PC-9 (cell line): ENCODE data around the gene SUCO. TPM values are rescaled to one million over a fixed set of nuclear protein-coding genes. Genes with fewer than 3 reads are reported as not detected.

ENCODE experiments used
- BruUV-seq: library from RNA; stranded (reverse); fragments of 400-500 nt; replicated peaks from 2 replicates; lab custom pipeline; 2021; lab: Mats Ljungman, UMichigan
- CTCF ChIA-PET: fragments of 300-600 bp; sonication (Branson Sonifier 250); formaldehyde crosslinking; loops from one replicate; lab custom pipeline; 2022; ENCODE audit warnings: antibody characterized with exemption; lab: Charles Lee
- POLR2A ChIA-PET: fragments of 300-600 bp; sonication (Branson Sonifier 250); formaldehyde crosslinking; loops from one replicate; lab custom pipeline; 2022; ENCODE audit warnings: antibody characterized with exemption; ENCODE audit not compliant: unreplicated experiment; lab: Charles Lee
- DNase-seq, 2 experiments: peaks; one replicate each; pipeline versions ENCODE4 v3.0.0 to v3.0.0-alpha.2; 2015 to 2022; ENCODE audit warnings: mixed read lengths in 1 of 2
- H2AFZ ChIP-seq: fragments of 200-600 bp; sonication (generic); 2 replicates; pipeline ENCODE4 v1.8.1; 2017; ENCODE audit warnings: antibody characterized with exemption
- H3F3A ChIP-seq: fragments of 200-600 bp; sonication (generic); 2 replicates; pipeline ENCODE4 v1.8.1; 2017; ENCODE audit warnings: antibody characterized with exemption, mild to moderate bottlenecking, low read depth; ENCODE audit not compliant: insufficient read depth
- H3K27ac ChIP-seq: fragments of 200-600 bp; sonication (generic); 2 replicates; pipeline ENCODE4 v1.6.1; 2016; ENCODE audit warnings: mixed run types
- H3K27me3 ChIP-seq: fragments of 200-600 bp; sonication (generic); 2 replicates; pipeline ENCODE4 v1.6.1; 2016; ENCODE audit warnings: low read depth, mixed run types; ENCODE audit not compliant: insufficient read depth
- H3K36me3 ChIP-seq: fragments of 200-600 bp; sonication (generic); 2 replicates; pipeline ENCODE4 v1.6.1; 2016; ENCODE audit warnings: low read depth, mixed run types
- H3K4me1 ChIP-seq: fragments of 200-600 bp; sonication (generic); replicated peaks from 2 replicates; pipeline ENCODE4 v1.6.1; 2016; ENCODE audit warnings: mixed run types; ENCODE audit not compliant: insufficient read depth
- H3K4me2 ChIP-seq: fragments of 200-600 bp; sonication (generic); 2 replicates; pipeline ENCODE4 v1.6.1; 2017; ENCODE audit warnings: mixed run types
- H3K4me3 ChIP-seq: fragments of 200-600 bp; sonication (generic); 2 replicates; pipeline ENCODE4 v1.6.1; 2016; ENCODE audit warnings: mixed run types
- H3K79me2 ChIP-seq: fragments of 200-600 bp; sonication (generic); 2 replicates; pipeline ENCODE4 v1.6.1; 2017; ENCODE audit warnings: low read depth, mixed run types
- H3K9me2 ChIP-seq: fragments of 200-600 bp; sonication (generic); 2 replicates; pipeline ENCODE4 v1.8.1; 2017; ENCODE audit warnings: mild to moderate bottlenecking; ENCODE audit not compliant: insufficient read depth
- H3K9me3 ChIP-seq: fragments of 200-600 bp; sonication (generic); 2 replicates; pipeline ENCODE4 v1.8.1; 2016; ENCODE audit warnings: low read depth; ENCODE audit not compliant: insufficient read depth
- H4K20me1 ChIP-seq: fragments of 200-600 bp; sonication (generic); 2 replicates; pipeline ENCODE4 v1.8.1; 2017; ENCODE audit not compliant: insufficient read depth
- EZH2 ChIP-seq: fragments of 200-600 bp; sonication (generic); IDR thresholded peaks from 2 replicates; pipeline ENCODE4 v1.8.0; 2017; ENCODE audit warnings: antibody characterized with exemption, low read depth
- intact Hi-C: fragments of 100-400 bp; cut with micrococcal nuclease; formaldehyde crosslinking; loops from one replicate; pipeline ENCODE4 v1.10.0; 2022; ENCODE audit not compliant: unreplicated experiment
- total RNA-seq: library from RNA; stranded (reverse); gene quantifications from 2 replicates; pipeline ENCODE4 v1.2.3, GENCODE V29; 2021
- TF ChIP-seq, protein P1 (sequence below): fragments of 200-600 bp; sonication (generic); conservative IDR thresholded peaks from 2 replicates; pipeline ENCODE4 v1.6.1; 2017; ENCODE audit warnings: mixed run types, antibody characterized with exemption, mild to moderate bottlenecking, moderate library complexity

Gene SUCO
- total RNA-seq, 1 experiment from 2014 or later = 34.0 TPM

GRCh38 chr1:172612478-172612877 lies 79.5 kb downstream of the SUCO start:
- Histone ChIP-seq H3K36me3 (peaks cover 12% of the 10 kb centered on the region), H2AFZ (no peak overlapping the region), H3K9me2 (no peaks in the 10 kb centered on the region), H3K27ac (no peak overlapping the region), H3K4me3 (no peak overlapping the region), H3K27me3 (no peaks in the 10 kb centered on the region), H3K79me2 (no peaks in the 10 kb centered on the region), H3K9me3 (peaks cover 11% of the 10 kb centered on the region; the same call in 1 of the 2 replicates), H3F3A (peaks cover 3% of the 10 kb centered on the region; the same call in 1 of the 2 replicates), H3K4me2 (no peak overlapping the region), H4K20me1 (no peaks in the 10 kb centered on the region), H3K4me1 (no peaks in the 10 kb centered on the region)
- TF ChIP-seq EZH2 = no peak
- TF ChIP-seq, protein P1, sequence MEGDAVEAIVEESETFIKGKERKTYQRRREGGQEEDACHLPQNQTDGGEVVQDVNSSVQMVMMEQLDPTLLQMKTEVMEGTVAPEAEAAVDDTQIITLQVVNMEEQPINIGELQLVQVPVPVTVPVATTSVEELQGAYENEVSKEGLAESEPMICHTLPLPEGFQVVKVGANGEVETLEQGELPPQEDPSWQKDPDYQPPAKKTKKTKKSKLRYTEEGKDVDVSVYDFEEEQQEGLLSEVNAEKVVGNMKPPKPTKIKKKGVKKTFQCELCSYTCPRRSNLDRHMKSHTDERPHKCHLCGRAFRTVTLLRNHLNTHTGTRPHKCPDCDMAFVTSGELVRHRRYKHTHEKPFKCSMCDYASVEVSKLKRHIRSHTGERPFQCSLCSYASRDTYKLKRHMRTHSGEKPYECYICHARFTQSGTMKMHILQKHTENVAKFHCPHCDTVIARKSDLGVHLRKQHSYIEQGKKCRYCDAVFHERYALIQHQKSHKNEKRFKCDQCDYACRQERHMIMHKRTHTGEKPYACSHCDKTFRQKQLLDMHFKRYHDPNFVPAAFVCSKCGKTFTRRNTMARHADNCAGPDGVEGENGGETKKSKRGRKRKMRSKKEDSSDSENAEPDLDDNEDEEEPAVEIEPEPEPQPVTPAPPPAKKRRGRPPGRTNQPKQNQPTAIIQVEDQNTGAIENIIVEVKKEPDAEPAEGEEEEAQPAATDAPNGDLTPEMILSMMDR = no peak
- ChIA-PET CTCF (no interaction called here), POLR2A (no interaction called here)
- no TSS peak for BruUV-seq
- DNase-seq = no peak
- intact Hi-C loops = no loop called here

DNA sequence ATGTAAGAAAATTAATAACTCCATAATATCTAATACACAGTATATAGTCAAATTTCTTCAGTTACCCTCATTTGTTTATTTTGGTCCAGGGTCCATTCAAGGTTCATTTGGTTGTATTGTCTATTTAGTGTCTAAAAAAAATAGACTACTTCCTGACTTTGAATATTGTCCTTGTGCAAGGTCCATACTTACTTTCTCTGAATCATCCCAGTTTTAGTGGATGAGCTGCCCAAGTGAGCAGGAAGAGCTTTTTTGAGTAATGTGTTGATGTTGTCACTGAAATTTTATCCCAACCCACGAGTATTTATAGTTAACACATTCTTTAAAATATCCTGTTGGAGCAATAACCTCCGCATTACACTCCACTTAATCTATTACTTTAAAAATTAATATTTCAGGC lies 80.3 kb downstream of the SUCO start:
- Histone ChIP-seq H4K20me1 (no peaks in the 10 kb centered on the region), H3F3A (peaks cover 3% of the 10 kb centered on the region; the same call in 1 of the 2 replicates), H3K27me3 (no peaks in the 10 kb centered on the region), H2AFZ (no peak overlapping the region), H3K4me3 (no peak overlapping the region), H3K9me3 (peaks cover 13% of the 10 kb centered on the region; the same call in 1 of the 2 replicates), H3K4me1 (no peaks in the 10 kb centered on the region), H3K36me3 (peaks cover 12% of the 10 kb centered on the region), H3K4me2 (no peak overlapping the region), H3K27ac (no peak overlapping the region), H3K79me2 (no peaks in the 10 kb centered on the region), H3K9me2 (no peaks in the 10 kb centered on the region)
- DNase-seq = no peak
- BruUV-seq = no TSS peak
- CTCF ChIA-PET = no interaction called here
- POLR2A ChIA-PET = no interaction called here
- TF ChIP-seq, protein P1 = no peak
- TF ChIP-seq EZH2 = no peak
- intact Hi-C loops = no loop called here

DNA sequence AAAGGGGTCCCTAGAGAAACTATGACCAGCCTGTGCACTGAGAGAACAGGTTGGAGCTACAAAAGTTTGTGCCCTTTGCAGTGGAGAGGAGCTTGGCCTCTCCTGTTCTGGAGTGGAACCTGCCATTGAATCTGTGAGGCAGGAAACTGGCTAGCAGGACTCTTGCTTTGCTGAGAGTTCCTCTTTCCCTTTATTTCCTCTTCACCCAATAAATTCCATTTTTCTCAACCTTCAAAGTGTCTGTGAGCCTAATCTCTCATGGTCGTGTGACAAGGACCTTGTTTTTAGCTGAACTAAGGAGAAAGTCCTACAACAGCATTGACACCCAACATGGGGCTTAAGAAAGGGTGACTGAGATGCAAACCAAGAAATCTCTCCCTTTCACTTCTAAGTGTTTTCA lies 83.2 kb downstream of the SUCO start:
- H3K4me3 ChIP-seq = no peak overlapping the region
- no peak overlapping the region for H2AFZ ChIP-seq
- no TSS peak for BruUV-seq
- H3K9me2 ChIP-seq = no peaks in the 10 kb centered on the region
- H3K4me2 ChIP-seq = no peak overlapping the region
- H3K79me2 ChIP-seq = no peaks in the 10 kb centered on the region
- TF ChIP-seq EZH2 = no peak
- TF ChIP-seq, protein P1 = no peak
- H4K20me1 ChIP-seq = no peaks in the 10 kb centered on the region
- peaks cover 3% of the 10 kb centered on the region; the same call in 1 of the 2 replicates for H3F3A ChIP-seq
- H3K36me3 ChIP-seq = peaks cover 4% of the 10 kb centered on the region; the same call in 1 of the 2 replicates
- ChIA-PET CTCF (no interaction called here), POLR2A (no interaction called here)
- H3K27ac ChIP-seq = no peak overlapping the region
- peaks cover 41% of the 10 kb centered on the region for H3K9me3 ChIP-seq
- no peaks in the 10 kb centered on the region for H3K4me1 ChIP-seq
- no peak for DNase-seq
- intact Hi-C loops = no loop called here
- no peaks in the 10 kb centered on the region for H3K27me3 ChIP-seq
